ENCODE data around the gene ATP2B3.

DNA sequence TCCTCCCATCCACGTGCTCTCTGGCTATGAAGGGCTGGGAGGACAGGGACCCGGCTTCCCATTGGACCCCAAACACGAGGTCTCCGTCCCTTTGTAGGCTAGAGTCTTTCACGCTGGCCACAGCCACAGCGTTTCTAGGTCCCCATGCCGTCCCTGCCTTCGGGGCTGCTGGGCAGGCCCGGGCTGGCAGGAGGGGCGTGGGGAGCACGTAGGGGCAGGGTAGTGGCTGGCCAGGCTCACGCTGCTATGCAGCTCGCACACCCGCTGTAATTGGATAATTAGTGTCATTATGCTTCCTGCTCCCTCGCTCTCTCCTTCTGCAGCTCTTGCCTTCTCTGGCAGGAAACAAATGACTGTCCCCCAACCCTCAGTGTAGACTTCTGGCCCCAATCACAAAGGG, 9.8 kb downstream of the ATP2B3 start:
- TF ChIP-seq, protein P1, sequence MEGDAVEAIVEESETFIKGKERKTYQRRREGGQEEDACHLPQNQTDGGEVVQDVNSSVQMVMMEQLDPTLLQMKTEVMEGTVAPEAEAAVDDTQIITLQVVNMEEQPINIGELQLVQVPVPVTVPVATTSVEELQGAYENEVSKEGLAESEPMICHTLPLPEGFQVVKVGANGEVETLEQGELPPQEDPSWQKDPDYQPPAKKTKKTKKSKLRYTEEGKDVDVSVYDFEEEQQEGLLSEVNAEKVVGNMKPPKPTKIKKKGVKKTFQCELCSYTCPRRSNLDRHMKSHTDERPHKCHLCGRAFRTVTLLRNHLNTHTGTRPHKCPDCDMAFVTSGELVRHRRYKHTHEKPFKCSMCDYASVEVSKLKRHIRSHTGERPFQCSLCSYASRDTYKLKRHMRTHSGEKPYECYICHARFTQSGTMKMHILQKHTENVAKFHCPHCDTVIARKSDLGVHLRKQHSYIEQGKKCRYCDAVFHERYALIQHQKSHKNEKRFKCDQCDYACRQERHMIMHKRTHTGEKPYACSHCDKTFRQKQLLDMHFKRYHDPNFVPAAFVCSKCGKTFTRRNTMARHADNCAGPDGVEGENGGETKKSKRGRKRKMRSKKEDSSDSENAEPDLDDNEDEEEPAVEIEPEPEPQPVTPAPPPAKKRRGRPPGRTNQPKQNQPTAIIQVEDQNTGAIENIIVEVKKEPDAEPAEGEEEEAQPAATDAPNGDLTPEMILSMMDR (conservative IDR thresholded peaks at IDR 0.05; ENCODE audit: low read depth in 2 of 2), result no peak
- TF ChIP-seq CREB1 (CRISPR knock-in tag; IDR thresholded peaks at IDR 0.05; ENCODE audit: low read depth) (no peak), EZH2 (IDR thresholded peaks at IDR 0.05; ENCODE audit: low read depth, unreplicated experiment) (no peak), EZH2phosphoT487 (IDR thresholded peaks at IDR 0.05; ENCODE audit: unreplicated experiment) (no peak), ZNF114 (CRISPR knock-in tag; IDR thresholded peaks at IDR 0.05) (no peak), POLR2AphosphoS5 (IDR thresholded peaks at IDR 0.05; ENCODE audit: low read depth) (no peak), STAT1 (IDR thresholded peaks at IDR 0.05; ENCODE audit: unreplicated experiment) (no peak)
- TF ChIP-seq, protein P2, sequence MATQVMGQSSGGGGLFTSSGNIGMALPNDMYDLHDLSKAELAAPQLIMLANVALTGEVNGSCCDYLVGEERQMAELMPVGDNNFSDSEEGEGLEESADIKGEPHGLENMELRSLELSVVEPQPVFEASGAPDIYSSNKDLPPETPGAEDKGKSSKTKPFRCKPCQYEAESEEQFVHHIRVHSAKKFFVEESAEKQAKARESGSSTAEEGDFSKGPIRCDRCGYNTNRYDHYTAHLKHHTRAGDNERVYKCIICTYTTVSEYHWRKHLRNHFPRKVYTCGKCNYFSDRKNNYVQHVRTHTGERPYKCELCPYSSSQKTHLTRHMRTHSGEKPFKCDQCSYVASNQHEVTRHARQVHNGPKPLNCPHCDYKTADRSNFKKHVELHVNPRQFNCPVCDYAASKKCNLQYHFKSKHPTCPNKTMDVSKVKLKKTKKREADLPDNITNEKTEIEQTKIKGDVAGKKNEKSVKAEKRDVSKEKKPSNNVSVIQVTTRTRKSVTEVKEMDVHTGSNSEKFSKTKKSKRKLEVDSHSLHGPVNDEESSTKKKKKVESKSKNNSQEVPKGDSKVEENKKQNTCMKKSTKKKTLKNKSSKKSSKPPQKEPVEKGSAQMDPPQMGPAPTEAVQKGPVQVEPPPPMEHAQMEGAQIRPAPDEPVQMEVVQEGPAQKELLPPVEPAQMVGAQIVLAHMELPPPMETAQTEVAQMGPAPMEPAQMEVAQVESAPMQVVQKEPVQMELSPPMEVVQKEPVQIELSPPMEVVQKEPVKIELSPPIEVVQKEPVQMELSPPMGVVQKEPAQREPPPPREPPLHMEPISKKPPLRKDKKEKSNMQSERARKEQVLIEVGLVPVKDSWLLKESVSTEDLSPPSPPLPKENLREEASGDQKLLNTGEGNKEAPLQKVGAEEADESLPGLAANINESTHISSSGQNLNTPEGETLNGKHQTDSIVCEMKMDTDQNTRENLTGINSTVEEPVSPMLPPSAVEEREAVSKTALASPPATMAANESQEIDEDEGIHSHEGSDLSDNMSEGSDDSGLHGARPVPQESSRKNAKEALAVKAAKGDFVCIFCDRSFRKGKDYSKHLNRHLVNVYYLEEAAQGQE (IDR thresholded peaks at IDR 0.05; ENCODE audit: unreplicated experiment), result no peak

Data from GM23338 (cell line).